ENCODE measurements around the gene INPP4A.

Gene INPP4A

DNA sequence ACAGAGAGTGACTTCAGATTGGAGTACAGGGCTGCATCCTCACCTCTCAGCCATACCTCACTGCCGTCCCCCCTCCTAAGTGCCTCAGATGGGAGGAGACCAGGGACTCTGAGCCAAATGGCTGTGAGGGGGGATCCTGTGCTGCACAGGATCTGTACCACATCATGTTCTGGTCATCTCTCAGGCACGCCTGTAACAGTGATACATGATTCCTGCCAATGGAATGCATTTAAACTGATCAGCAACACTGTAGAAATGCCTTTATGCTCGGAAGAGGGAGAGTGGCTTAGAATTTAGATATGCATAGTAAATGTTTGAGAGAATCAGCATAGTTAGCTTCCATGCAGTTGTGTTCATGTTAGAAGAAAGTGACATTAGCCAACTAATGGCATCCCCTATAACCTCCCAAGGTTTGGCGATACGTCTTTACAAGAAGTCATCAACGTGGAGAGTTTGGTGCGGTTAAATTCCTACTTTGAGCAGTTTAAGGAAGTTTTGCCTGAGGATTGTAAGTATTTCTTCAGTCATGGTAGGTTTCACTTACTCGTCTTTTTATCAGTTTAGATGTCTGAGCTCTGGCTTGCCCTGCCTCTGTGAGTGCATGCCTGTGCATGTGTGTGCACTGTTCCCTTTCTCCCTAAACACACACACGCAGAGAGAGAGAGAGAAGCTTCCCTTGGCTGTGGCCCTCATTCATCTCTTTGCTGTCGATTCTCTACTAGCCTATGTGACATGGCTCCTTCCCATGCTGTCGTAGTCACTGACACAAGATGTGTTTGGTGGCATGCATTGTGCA is 123.7 kb downstream of the INPP4A start:
- DNase-seq: peak; percentile 58

- DNase-seq: no peak
Measured at GRCh38 chr2:98569197-98569793, 124.6 kb downstream of the INPP4A start.

DNA sequence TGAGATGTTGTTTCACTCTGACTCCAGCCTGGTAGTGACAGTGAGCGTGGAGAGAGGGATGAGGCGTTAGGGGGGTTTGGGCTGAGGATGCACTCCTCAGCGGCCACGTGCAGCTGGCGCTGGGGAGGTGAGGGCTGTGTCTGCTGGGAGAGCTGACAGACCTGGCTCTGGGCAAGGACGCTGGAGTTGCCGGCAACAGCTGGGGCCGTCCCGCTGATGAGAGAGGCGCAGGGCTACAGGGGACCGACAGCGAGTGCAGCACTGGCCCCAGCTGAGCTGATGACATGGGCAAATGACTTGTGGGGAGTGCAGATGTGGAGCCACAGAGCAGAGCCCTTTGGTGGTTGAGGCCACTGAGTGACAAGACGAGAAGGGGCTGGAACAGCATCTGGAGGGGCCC is 125.3 kb downstream of the INPP4A start:
- DNase-seq: no peak

- no peak for DNase-seq
Measured at GRCh38 chr2:98570356-98570755, 125.7 kb downstream of the INPP4A start.

GRCh38 chr2:98571121-98571701 is 126.6 kb downstream of the INPP4A start:
- no peak for DNase-seq

DNA sequence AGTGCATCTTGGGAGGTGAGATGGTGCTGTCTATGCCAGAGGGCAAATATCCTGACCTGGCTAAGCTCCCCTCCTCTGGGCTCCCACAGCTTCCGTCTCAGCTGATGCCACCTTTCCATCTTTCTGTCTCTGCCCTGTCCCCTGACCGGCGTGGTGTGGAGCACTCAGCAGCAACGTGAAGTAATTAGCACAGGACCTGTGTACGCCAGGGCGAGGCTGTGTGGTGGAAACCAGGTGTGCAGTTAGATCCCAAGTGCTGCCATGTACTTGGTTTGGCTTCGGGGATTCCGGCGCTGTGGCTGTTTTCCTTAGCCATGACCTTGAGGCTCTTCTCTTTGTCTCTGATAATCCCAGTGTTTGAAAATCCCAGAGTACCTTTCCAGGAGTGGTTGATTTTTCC is 127.1 kb downstream of the INPP4A start:
- DNase-seq: no peak

DNA sequence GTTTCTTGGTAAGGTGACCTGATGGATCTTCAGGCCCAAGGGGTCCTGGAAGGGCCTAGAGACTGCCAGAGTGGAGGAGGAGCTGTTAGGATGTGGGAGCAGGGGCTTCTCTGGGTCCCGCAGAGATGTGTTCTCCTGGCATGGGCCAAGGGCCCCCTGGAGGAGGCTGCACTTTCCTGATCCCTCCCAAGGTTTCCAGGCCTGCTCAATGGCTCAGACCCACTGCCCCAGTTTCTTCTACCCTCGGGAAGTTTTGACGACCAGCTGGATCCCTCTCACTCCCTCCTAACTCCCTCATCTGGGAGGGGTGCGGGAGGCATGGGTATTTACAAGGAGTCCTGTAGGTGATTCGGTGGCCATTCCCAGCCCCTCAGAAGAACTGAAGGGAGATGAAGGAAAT is 127.6 kb downstream of the INPP4A start:
- no peak for DNase-seq

DNA sequence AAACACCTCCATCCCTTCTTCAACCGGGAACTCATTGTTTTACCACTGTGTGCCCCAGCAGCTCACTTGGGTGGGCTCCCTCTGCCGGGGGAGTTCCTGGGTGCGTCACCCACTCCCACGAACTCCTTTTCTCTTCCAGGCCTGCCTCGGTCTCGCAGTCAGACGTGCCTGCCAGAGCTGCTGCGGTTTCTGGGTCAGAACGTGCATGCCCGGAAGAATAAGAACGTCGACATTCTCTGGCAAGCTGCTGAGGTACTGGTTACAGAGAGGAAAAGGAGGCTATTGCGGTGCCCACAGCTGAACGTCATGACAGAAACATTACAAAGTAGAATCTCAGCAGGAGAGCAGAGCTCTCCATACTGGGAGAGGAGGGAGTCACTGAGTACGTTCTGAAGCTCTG is 128.0 kb downstream of the INPP4A start:
- no peak for DNase-seq

- no peak for DNase-seq
Measured at GRCh38 chr2:98573426-98573825, 128.8 kb downstream of the INPP4A start.

DNA sequence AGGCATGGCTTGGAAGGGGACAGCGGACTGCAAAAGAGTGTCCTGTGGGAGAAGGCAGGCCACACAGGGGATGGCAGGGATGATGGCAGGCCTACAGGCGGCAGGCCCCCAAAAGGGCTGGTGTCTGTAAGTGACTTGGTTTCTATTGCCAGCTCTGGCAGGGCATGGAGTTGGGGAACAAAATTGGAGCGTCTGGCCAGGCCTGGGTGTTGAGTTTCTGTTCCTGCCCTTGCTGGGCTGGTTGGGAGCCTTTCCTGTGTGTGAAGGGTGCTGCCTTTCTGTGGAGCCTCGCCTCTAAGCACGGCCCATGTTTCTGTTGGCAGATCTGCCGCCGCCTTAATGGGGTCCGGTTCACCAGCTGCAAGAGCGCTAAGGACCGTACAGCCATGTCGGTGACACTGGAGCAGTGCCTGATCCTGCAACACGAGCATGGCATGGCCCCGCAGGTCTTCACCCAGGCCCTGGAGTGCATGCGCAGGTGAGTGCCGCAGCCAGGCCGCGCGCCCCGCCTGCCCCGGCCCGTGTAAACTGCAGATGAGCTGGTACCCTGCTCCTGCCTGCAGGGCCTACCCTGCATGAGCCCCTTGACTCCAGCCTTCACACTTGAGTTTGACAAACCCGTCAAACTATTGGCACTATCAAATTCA is 132.1 kb downstream of the INPP4A start:
- DNase-seq: no peak

- no peak for DNase-seq
Measured at GRCh38 chr2:98577313-98577712, 132.7 kb downstream of the INPP4A start.

DNA sequence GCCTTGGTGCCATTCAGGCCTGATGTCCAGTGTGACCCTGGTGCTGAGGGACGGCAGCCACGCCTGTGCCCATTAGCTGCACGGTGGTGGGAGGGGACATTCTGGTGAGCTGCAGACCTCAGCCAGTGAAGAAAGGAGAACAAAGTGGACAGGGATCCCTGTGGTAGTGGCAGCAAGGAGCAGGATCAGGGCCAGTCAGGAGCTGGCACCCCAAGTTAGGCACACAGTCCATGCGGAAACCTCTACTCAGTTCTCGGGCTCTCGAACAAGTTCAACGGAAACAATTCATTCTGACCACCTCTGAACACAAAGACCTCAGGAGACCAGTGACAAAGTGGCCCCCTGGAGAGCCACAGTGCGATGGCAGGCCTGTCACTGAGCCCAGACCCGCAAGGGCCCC is 133.6 kb downstream of the INPP4A start:
- DNase-seq: no peak

- no peak for DNase-seq
Measured at GRCh38 chr2:98579926-98580325, 135.3 kb downstream of the INPP4A start.

GRCh38 chr2:98580656-98581284 is 136.1 kb downstream of the INPP4A start:
- no peak for DNase-seq

DNA sequence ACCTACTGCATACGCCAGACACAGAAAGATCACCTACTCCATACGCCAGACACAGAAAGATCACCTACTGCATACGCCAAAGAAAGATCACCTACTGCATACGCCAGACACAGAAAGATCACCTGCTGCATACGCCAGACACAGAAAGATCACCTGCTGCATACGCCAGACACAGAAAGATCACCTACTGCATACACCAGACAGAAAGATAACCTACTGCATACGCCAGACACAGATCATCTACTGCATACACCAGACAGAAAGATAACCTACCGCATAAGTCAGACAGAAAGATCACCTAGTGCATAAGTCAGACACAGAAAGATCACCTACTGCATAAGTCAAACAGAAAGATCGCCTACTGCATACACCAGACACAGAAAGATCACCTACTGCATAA is 137.9 kb downstream of the INPP4A start:
- no peak for DNase-seq

GRCh38 chr2:98583276-98583675 is 138.6 kb downstream of the INPP4A start:
- no peak for DNase-seq

GRCh38 chr2:98583816-98584618 is 139.4 kb downstream of the INPP4A start:
- DNase-seq: no peak

GRCh38 chr2:98585386-98585785 is 140.7 kb downstream of the INPP4A start:
- DNase-seq: no peak

DNA sequence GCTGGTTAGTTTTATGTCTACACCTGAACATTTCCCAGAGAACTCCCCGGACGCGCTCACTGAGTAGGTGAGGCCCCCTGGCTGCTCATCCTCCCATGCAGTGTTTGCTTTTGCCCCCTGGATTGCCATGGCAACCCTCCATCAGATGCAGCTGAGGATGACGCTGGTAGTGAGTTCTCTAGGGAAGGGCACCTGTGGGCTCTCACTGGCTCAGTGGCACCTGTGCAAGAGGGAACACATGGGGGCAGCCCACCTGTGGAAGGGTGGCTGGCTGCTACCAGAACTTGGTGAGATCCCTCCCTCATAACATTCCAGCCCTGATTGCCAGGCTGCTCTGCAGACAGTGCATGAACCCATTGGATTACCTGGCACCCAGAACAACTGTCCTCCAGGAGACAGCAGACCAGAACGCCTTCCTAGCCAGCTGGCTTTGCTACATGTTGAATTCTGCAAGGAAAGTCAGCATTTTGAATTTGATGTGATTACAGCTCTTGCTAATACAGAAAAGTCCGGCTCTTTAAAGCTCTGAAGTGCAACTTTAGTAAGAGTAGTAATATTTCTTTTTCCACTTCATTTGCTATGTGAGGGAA is 142.0 kb downstream of the INPP4A start:
- DNase-seq: no peak

DNA sequence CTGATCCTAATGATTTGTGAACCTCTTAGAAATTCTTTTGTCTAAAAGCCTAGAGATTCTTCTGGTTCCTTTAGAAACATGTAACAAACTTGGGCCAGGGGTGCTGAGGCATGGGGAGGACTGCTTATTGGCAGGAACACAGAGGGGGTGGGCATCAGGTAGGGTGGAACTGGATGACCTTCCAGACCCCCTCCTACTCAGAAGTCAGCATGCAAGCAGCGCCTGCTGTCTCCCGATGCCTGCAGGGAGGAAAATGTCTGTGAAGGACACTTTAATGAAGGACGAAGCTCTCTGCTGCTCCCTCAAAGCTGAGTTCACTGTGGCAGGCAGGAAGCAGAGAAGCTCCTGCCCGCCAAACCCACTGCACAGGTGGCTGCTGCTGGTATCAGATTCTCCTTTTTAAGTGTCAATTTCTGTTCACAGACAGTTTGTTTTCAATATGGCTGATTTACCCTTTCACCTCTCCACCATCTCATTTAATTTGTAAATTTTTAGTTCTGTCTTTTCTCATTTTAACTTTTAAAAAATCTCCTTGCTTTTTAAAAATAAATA is 144.3 kb downstream of the INPP4A start:
- no peak for DNase-seq

DNA sequence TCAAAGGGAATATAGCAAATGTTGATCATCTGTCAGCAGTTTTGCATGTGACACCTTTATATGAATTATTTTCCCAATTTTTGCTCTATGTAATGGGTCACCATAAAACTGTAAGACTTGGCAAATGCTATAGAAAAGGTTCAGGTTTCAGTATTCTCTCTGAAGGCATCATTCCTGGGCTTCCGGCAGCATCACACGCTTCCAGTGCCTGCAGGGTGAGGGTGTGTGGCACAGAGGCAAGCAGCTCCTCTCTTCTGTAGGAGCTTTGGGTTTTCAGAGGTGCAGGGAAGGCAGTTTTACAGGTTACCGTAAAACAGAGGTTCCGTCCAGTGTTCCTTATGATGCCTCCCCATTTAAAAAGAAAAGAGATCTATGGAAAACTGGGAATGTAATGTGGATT is 144.8 kb downstream of the INPP4A start:
- no peak for DNase-seq

GRCh38 chr2:98592565-98592964 is 147.9 kb downstream of the INPP4A start:
- DNase-seq: no peak
